Heart right ventricle (tissue), 16 donors: ENCODE measurements around the gene SERPIND1. TPM values are rescaled to one million over a fixed set of nuclear protein-coding genes. Genes with fewer than 3 reads are reported as not detected.

Experiments used
- ATAC-seq, 8 donors: fragments of 200-7000 bp; cut with Tn5 transposase; one replicate each; pipeline ENCODE4 v1.9.1; 2020; ENCODE audit warnings: mild to moderate bottlenecking in 8 of 8, moderate library complexity in 8 of 8, moderate number of reproducible peaks in 1 of 8
- DNase-seq, 2 donors: peaks; one replicate each; pipeline ENCODE4 v3.0.0-alpha.2; 2020
- H3K27ac ChIP-seq, 10 donors: fragments of 200-600 bp; sonication (generic) in 2 of 10; one replicate each; pipeline versions ENCODE4 v1.5.0 to v1.8.0; 2020 to 2022; ENCODE audit warnings: mild to moderate bottlenecking in 3 of 10
- H3K27me3 ChIP-seq, 7 donors: fragments of 200-600 bp; one replicate each; pipeline ENCODE4 v1.8.0; 2021 to 2022; ENCODE audit warnings: mild to moderate bottlenecking in 2 of 7
- H3K36me3 ChIP-seq, 9 donors: fragments of 200-600 bp; sonication (generic) in 1 of 9; one replicate each; pipeline versions ENCODE4 v1.5.0 to v1.8.0; 2020 to 2022; ENCODE audit warnings: mild to moderate bottlenecking in 2 of 9
- H3K4me1 ChIP-seq, 9 donors: fragments of 200-600 bp; sonication (generic) in 1 of 9; one replicate each; pipeline versions ENCODE4 v1.5.0 to v1.8.0; 2020 to 2022; ENCODE audit warnings: mild to moderate bottlenecking in 4 of 9
- H3K4me3 ChIP-seq, 10 donors: fragments of 200-600 bp; sonication (generic) in 2 of 10; one replicate each; pipeline versions ENCODE4 v1.5.0 to v1.8.0; 2020 to 2022; ENCODE audit warnings: mild to moderate bottlenecking in 7 of 10, moderate library complexity in 2 of 10
- H3K9me3 ChIP-seq, 11 donors: fragments of 200-600 bp in 10 of 11; sonication (generic) in 2 of 11; one replicate each; pipeline versions ENCODE4 v1.5.0 to v1.8.0; 2013 to 2022; ENCODE audit warnings: mild to moderate bottlenecking in 2 of 11, control low read depth in 1 of 11, moderate library complexity in 1 of 11
- WGBS, 2 donors: extraction: QIAGEN DNeasy Blood & Tissue Kit; methylation state at CpG; one replicate each; pipeline ENCODE4 v1.1.7; 2013; ENCODE audit warnings: inconsistent platforms in 1 of 2; 5-methylcytosine and 5-hydroxymethylcytosine counted together
- intact Hi-C, 10 donors: fragments of 100-400 bp; cut with DNase I; formaldehyde crosslinking; loops; one replicate each; pipeline versions ENCODE4 v1.11.1 to v1.14.2; 2022
- polyA plus RNA-seq, 2 donors: library from polyadenylated mRNA; stranded (reverse); fragments of 200-250 nt; gene quantifications; one replicate each; pipeline ENCODE4 v1.2.3, GENCODE V29; 2013
- total RNA-seq, 10 donors: library from RNA; stranded (reverse); fragmentation: NEBNext Ultra II Directional in 3 of 10; extraction: Animal tissue kit (Norgen Biotek cat#: 25700) in 3 of 10; gene quantifications; one replicate each; pipeline versions ENCODE4 v1.2.1 to v1.2.4, GENCODE V29; 2021 to 2023
- TF ChIP-seq, protein P1 (sequence below), 9 donors: fragments of 200-600 bp; sonication (generic) in 2 of 9; IDR thresholded peaks; one replicate each; pipeline versions ENCODE4 v1.5.0 to v1.8.0; 2021 to 2022; ENCODE audit warnings: antibody characterized with exemption in 9 of 9, mild to moderate bottlenecking in 5 of 9, moderate library complexity in 1 of 9
- donor health status: Arrhythmogenic right ventricular cardiomyopathy.
- donor health status: ischemic (EF 13 %, LVEDD 7.1; RV severe dilation, severe dysfunction).
- donor health status: healthy with polysubstance abuse.
- donor health status: DM: no; HTN: yes; CAD: no.
- donor health status: DM: no; HTN: no; CAD: no.
- donor health status: ischemic (EF 25% LVEDD 6.9; RV normal size, moderate dysfunction).
- donor health status: ischemic (EF 25% LVEDD 5.7; RV mildly dilated, moderate dysfunction).
- donor health status: healthy.
- donor health status: DM: yes; HTN: yes; CAD: no.
- donor health status: Ischemic cardiomyopathy.
- donor health status: ischemic (EF 35%, LVEDD 5.7; RV mildly dilated, moderate dysfunction).
- donor health status: nonischemic (EF 11% LVEDD 7.7; RV severe dilation, severe dysfunction).
- donor health status: DM: yes; HTN: yes; CAD: no.
- donor health status: PGD.
- donor health status: ischemic (EF 29% LVEDD 5.4; RV normal size, mild dysfunction).
- donor health status: nonischemic (EF 23%, LVEDD 6.1; RV moderate dilation, normal function).

SERPIND1 gene
- total and polyA plus RNA-seq, 12 donors = 0.07 to 0.26 (median 0.09) TPM; not detected in 7

GRCh38 chr22:20787746-20788626 is 14.1 kb downstream of the SERPIND1 start:
- ATAC-seq (no peak), DNase-seq (no peak)
- Histone ChIP-seq H3K27me3 (no peaks in the 10 kb centered on the region), H3K27ac (no peak overlapping the region), H3K36me3 (peaks cover 0 to 82% (median 23%) of the 10 kb centered on the region in 9 donors), H3K4me3 (no peak overlapping the region), H3K9me3 (no peaks in the 10 kb centered on the region), H3K4me1 (peaks cover 0 to 29% (median 12%) of the 10 kb centered on the region in 9 donors)
- 93 to 99% methylated on average over 4 of the region's 4 CpGs for WGBS, 2 donors
- intact Hi-C loops = loop anchor here in 1 of 10 donors (10.0 kb wide), 1 partner anchor 67 kb away; the partner anchor contains the start of genes PI4KA and SNAP29
- TF ChIP-seq, protein P1, sequence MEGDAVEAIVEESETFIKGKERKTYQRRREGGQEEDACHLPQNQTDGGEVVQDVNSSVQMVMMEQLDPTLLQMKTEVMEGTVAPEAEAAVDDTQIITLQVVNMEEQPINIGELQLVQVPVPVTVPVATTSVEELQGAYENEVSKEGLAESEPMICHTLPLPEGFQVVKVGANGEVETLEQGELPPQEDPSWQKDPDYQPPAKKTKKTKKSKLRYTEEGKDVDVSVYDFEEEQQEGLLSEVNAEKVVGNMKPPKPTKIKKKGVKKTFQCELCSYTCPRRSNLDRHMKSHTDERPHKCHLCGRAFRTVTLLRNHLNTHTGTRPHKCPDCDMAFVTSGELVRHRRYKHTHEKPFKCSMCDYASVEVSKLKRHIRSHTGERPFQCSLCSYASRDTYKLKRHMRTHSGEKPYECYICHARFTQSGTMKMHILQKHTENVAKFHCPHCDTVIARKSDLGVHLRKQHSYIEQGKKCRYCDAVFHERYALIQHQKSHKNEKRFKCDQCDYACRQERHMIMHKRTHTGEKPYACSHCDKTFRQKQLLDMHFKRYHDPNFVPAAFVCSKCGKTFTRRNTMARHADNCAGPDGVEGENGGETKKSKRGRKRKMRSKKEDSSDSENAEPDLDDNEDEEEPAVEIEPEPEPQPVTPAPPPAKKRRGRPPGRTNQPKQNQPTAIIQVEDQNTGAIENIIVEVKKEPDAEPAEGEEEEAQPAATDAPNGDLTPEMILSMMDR (IDR thresholded peaks at IDR 0.05) = no peak

GRCh38 chr22:20788627-20789344 is 14.9 kb downstream of the SERPIND1 start:
- no peaks in the 10 kb centered on the region for H3K9me3 ChIP-seq
- TF ChIP-seq, protein P1 (IDR thresholded peaks at IDR 0.05) = no peak
- H3K27me3 ChIP-seq = no peaks in the 10 kb centered on the region
- H3K4me3 ChIP-seq = no peak overlapping the region
- ATAC-seq = no peak
- no peak overlapping the region for H3K27ac ChIP-seq
- DNase-seq = no peak
- H3K4me1 ChIP-seq = peaks cover 0 to 29% (median 11%) of the 10 kb centered on the region in 9 donors
- WGBS, 2 donors = 95 to 98% methylated on average over 5 of the region's 5 CpGs
- intact Hi-C loops = loop anchor here in 1 of 10 donors (10.0 kb wide), 1 partner anchor 66 kb away; the partner anchor contains the start of genes PI4KA and SNAP29
- peaks cover 0 to 81% (median 23%) of the 10 kb centered on the region in 9 donors for H3K36me3 ChIP-seq

- H3K27ac ChIP-seq = no peak overlapping the region
- DNase-seq (no peak), ATAC-seq (peak in 4 of 8 donors; percentile 23 to 34 (median 30))
- peaks cover 0 to 11% (median 4%) of the 10 kb centered on the region in 9 donors for H3K4me1 ChIP-seq
- TF ChIP-seq, protein P1 (IDR thresholded peaks at IDR 0.05) = no peak
- WGBS, 2 donors = 92 to 94% methylated on average over 12 of the region's 12 CpGs
- H3K9me3 ChIP-seq = no peaks in the 10 kb centered on the region
- H3K4me3 ChIP-seq = no peak overlapping the region
- no peaks in the 10 kb centered on the region for H3K27me3 ChIP-seq
- H3K36me3 ChIP-seq = peaks cover 0 to 96% (median 40%) of the 10 kb centered on the region in 9 donors
- intact Hi-C loops = no loop called here
Observed at GRCh38 chr22:20792221-20792965, 18.5 kb downstream of the SERPIND1 start.
